Kidney (tissue), 14 donors: ENCODE measurements around the gene SLX9. TPM values are rescaled to one million over a fixed set of nuclear protein-coding genes. Genes with fewer than 3 reads are reported as not detected.

Experiments
- DNase-seq, 5 donors: peaks; one replicate each; pipeline ENCODE4 v3.0.0-alpha.2; 2013 to 2020
- FAIRE-seq: peaks from 2 replicates; lab custom pipeline; 2012; peaks lifted over from hg19 to GRCh38; lab: Jason Lieb, UNC
- H3K27ac ChIP-seq, 2 donors: one replicate each; pipeline ENCODE4 v1.7.0; 2013; ENCODE audit warnings: low read depth in 2 of 2, low read length in 2 of 2, inconsistent platforms in 1 of 2
- H3K27me3 ChIP-seq: one replicate; pipeline ENCODE4 v1.7.1; 2013; ENCODE audit warnings: low read length, inconsistent platforms; ENCODE audit not compliant: control insufficient read depth, insufficient read depth
- H3K36me3 ChIP-seq, 3 donors: one replicate each; pipeline versions ENCODE4 v1.7.0 to v1.7.1; 2013; ENCODE audit warnings: low read length in 3 of 3, control low read depth in 1 of 3, inconsistent platforms in 1 of 3; ENCODE audit not compliant: insufficient read depth in 3 of 3, control insufficient read depth in 2 of 3
- H3K4me1 ChIP-seq, 3 donors: one replicate each; pipeline versions ENCODE4 v1.7.0 to v1.7.1; 2013; ENCODE audit warnings: low read length in 3 of 3, inconsistent platforms in 1 of 3, low read depth in 1 of 3; ENCODE audit not compliant: control insufficient read depth in 2 of 3, insufficient read depth in 2 of 3
- H3K4me3 ChIP-seq, 3 donors: one replicate each; pipeline versions ENCODE4 v1.7.0 to v1.8.1; 2013; ENCODE audit warnings: low read length in 3 of 3, control low read depth in 1 of 3, inconsistent platforms in 1 of 3
- H3K9ac ChIP-seq, 3 donors: one replicate each; pipeline versions ENCODE4 v1.7.0 to v1.7.1; 2013; ENCODE audit warnings: low read length in 3 of 3, control low read depth in 1 of 3, inconsistent platforms in 1 of 3
- H3K9me3 ChIP-seq, 3 donors: one replicate each; pipeline versions ENCODE4 v1.7.0 to v1.7.1; 2013; ENCODE audit warnings: low read length in 3 of 3, control low read depth in 1 of 3, inconsistent platforms in 1 of 3; ENCODE audit not compliant: control insufficient read depth in 2 of 3, insufficient read depth in 1 of 3
- intact Hi-C: fragments of 100-400 bp; cut with DNase I; formaldehyde crosslinking; loops from one replicate; pipeline ENCODE4 v1.11.1; 2022
- polyA plus RNA-seq: library from polyadenylated mRNA; stranded (reverse); fragments of 350-450 nt; fragmentation: Illumina TruSeq; extraction: RNeasy Lipid Tissue Mini Kit (QIAGEN cat#74804); gene quantifications from one replicate; pipeline ENCODE4 v1.2.3, GENCODE V29; 2014; ENCODE audit warnings: low read depth, low replicate concordance; ENCODE audit not compliant: insufficient read depth
- total RNA-seq: library from RNA; stranded (reverse); fragmentation: NEBNext Ultra II Directional; extraction: Animal tissue kit (Norgen Biotek cat#: 25700); gene quantifications from one replicate; pipeline ENCODE4 v1.2.1, GENCODE V29; 2021
- TF ChIP-seq, protein P1 (sequence below): IDR thresholded peaks from 3 replicates; pipeline ENCODE4 v1.5.1; 2012; ENCODE audit warnings: mild to moderate bottlenecking, moderate library complexity, borderline replicate concordance; ENCODE audit not compliant: insufficient read depth; ENCODE audit errors: extremely low read depth
- donor health status: control.
- donor health status: control.
- donor health status: control.
- donor health status: control.
- donor health status: control.
- donor health status: DM: yes; HTN: yes; CAD: no.
- donor health status: Normal renal cell carcinoma (clear cell type).

SLX9 gene
- total and polyA plus RNA-seq, 2 donors from 2014 or later: 27.1 to 35.1 TPM

DNA sequence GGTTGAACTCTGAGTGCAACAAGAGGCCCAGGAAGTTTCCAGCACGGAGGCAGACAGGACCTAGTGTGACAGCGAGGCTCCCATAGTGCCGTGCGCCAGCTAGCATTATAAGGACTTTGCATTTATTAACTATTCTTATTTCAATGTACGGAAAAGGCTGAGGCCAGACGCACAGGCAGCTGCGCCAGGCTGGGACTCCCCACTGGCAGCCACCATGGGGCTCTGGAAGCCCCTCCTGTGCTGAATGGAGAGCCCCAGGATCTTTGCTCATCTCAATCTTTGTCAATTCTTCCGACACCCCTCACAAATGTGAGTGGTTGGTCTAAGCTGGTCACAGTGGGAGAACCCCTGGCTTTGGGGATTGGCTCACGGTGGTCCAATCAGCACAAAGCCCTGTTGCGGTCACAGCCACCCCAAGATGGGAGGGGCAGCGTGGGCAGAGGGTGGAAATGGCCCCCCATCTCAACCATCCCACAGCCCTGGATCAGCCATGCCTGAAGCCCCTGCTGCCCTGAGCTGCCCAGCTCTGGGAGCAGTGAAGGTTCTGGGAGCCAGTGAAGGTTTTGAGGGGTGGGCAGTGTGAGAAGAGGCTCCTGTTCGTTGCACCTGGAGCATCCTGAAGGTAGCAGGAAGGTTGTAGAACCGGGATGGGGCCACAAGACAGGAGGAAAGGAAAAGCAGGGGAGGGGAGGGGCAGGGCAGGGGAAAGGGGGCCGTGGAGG, 75.1 kb downstream of the SLX9 start:
- no peaks in the 10 kb centered on the region for H3K36me3 ChIP-seq
- H3K27me3 ChIP-seq: no peaks in the 10 kb centered on the region
- H3K4me1 ChIP-seq: peaks cover 0 to 2% (median 0%) of the 10 kb centered on the region in 3 donors
- TF ChIP-seq, protein P1, sequence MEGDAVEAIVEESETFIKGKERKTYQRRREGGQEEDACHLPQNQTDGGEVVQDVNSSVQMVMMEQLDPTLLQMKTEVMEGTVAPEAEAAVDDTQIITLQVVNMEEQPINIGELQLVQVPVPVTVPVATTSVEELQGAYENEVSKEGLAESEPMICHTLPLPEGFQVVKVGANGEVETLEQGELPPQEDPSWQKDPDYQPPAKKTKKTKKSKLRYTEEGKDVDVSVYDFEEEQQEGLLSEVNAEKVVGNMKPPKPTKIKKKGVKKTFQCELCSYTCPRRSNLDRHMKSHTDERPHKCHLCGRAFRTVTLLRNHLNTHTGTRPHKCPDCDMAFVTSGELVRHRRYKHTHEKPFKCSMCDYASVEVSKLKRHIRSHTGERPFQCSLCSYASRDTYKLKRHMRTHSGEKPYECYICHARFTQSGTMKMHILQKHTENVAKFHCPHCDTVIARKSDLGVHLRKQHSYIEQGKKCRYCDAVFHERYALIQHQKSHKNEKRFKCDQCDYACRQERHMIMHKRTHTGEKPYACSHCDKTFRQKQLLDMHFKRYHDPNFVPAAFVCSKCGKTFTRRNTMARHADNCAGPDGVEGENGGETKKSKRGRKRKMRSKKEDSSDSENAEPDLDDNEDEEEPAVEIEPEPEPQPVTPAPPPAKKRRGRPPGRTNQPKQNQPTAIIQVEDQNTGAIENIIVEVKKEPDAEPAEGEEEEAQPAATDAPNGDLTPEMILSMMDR: no peak
- intact Hi-C loops: no loop called here
- no peak overlapping the region for H3K27ac ChIP-seq
- no peak overlapping the region for H3K9ac ChIP-seq
- H3K4me3 ChIP-seq: no peak overlapping the region
- FAIRE-seq: no peak
- DNase-seq: peak in 1 of 5 donors; percentile 35
- no peaks in the 10 kb centered on the region for H3K9me3 ChIP-seq

DNA sequence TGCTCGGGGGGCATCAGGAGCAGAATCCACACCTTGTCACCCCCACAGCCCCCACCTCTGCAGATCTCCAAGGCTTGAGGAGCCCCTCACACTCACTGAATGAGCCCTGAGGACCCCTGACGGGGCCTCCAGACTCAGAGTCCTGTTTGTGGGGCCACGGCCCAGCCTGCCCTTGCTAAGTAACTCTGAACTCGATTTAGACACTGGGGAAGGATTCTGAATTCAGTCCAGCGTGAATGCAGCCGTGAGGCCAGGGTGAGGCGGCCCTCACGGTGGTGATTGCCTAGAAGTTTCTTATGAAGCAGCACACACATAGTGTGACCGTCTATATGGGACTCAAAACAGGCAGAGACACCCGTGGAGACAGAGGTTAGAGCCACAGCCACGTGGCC, 75.6 kb downstream of the SLX9 start:
- Histone ChIP-seq H3K27ac (no peak overlapping the region), H3K4me1 (peaks cover 0 to 2% (median 0%) of the 10 kb centered on the region in 3 donors), H3K9ac (no peak overlapping the region), H3K36me3 (no peaks in the 10 kb centered on the region), H3K4me3 (no peak overlapping the region), H3K9me3 (no peaks in the 10 kb centered on the region), H3K27me3 (no peaks in the 10 kb centered on the region)
- intact Hi-C loops: no loop called here
- TF ChIP-seq, protein P1: no peak
- DNase-seq (peak in 2 of 5 donors; percentile 37 to 47), FAIRE-seq (no peak)

DNA sequence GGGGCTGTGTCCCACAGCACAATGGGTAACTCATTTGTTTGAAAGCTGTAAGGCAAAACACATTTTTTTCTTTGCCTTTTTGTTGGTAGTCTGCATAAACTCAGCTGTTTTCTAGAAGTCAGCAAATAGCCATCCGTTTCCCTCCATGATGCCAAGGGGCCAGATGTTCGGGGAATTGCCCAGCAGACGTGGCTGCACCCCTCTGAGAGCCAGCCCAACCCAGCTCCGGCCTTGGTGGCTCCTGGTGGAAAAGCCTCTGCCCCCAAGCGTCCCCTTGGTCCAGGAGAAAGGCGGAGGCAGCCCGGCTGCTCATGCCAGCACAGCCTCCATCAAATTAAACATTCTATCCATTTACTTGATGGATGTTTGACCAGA, 76.2 kb downstream of the SLX9 start:
- H3K9me3 ChIP-seq: no peaks in the 10 kb centered on the region
- TF ChIP-seq, protein P1: no peak
- H3K27ac ChIP-seq: no peak overlapping the region
- H3K4me1 ChIP-seq: peaks cover 0 to 5% (median 0%) of the 10 kb centered on the region in 3 donors
- H3K36me3 ChIP-seq: no peaks in the 10 kb centered on the region
- no peaks in the 10 kb centered on the region for H3K27me3 ChIP-seq
- DNase-seq (peak in 2 of 5 donors; percentile 26 to 64), FAIRE-seq (no peak)
- intact Hi-C loops: no loop called here
- no peak overlapping the region for H3K9ac ChIP-seq
- H3K4me3 ChIP-seq: no peak overlapping the region
